ENCODE results near the gene MRPS34.
"Not testable (repeated sequence)": the region's sequence is repeated elsewhere in the genome, so short reads cannot be mapped to it uniquely, and the experiment has no call there.

MRPS34 gene

GRCh38 chr16:1772908-1773702 is at the start of gene MRPS34:
Gene MRPS34 (minus strand): TSS chr16:1773134. CDS start chr16:1773119, 15 bp downstream.
- peak; percentile 35 for DNase-seq

GRCh38 chr16:1821861-1822611 is 49.1 kb upstream of the MRPS34 start:
- DNase-seq: no peak

GRCh38 chr16:1820946-1821290 is 48.0 kb upstream of the MRPS34 start:
- DNase-seq: no peak

- no peak for DNase-seq
Observed at GRCh38 chr16:1820096-1820945, 47.4 kb upstream of the MRPS34 start.

GRCh38 chr16:1819611-1820010 is 46.7 kb upstream of the MRPS34 start:
- DNase-seq: no peak

GRCh38 chr16:1818873-1819525 is 46.1 kb upstream of the MRPS34 start:
- DNase-seq: no peak

- no peak for DNase-seq
Observed at GRCh38 chr16:1818204-1818872, 45.4 kb upstream of the MRPS34 start.

GRCh38 chr16:1817716-1818115 is 44.8 kb upstream of the MRPS34 start:
- DNase-seq: no peak

- no peak for DNase-seq
Observed at GRCh38 chr16:1817276-1817589, 44.3 kb upstream of the MRPS34 start.

GRCh38 chr16:1816396-1817275 is 43.7 kb upstream of the MRPS34 start:
- no peak for DNase-seq

GRCh38 chr16:1815461-1815860 is 42.5 kb upstream of the MRPS34 start:
- DNase-seq: no peak

- peak; percentile 17 for DNase-seq
Observed at GRCh38 chr16:1812732-1813163, 39.8 kb upstream of the MRPS34 start.

- no peak for DNase-seq
Observed at GRCh38 chr16:1810536-1810935, 37.6 kb upstream of the MRPS34 start.

GRCh38 chr16:1810106-1810505 is 37.2 kb upstream of the MRPS34 start:
- no peak for DNase-seq

- DNase-seq: no peak
Observed at GRCh38 chr16:1809281-1809801, 36.4 kb upstream of the MRPS34 start.

- DNase-seq: no peak
Observed at GRCh38 chr16:1808691-1809090, 35.8 kb upstream of the MRPS34 start.

- no peak for DNase-seq
Observed at GRCh38 chr16:1807626-1808025, 34.7 kb upstream of the MRPS34 start.

GRCh38 chr16:1800701-1801100 is 27.8 kb upstream of the MRPS34 start:
- no peak for DNase-seq

GRCh38 chr16:1799263-1799662 is 26.3 kb upstream of the MRPS34 start:
- not testable (repeated sequence) for DNase-seq

GRCh38 chr16:1794908-1795666 is 22.2 kb upstream of the MRPS34 start:
- DNase-seq: no peak

Measured in NCI-H1417 treated with DMSO at 0.1 percent for 48 hours (cell line).